ENCODE data around the gene MYH13.
A peak's percentile ranks its signal among the peaks of the same experiment; 100 is the strongest.

The MYH13 gene

DNA sequence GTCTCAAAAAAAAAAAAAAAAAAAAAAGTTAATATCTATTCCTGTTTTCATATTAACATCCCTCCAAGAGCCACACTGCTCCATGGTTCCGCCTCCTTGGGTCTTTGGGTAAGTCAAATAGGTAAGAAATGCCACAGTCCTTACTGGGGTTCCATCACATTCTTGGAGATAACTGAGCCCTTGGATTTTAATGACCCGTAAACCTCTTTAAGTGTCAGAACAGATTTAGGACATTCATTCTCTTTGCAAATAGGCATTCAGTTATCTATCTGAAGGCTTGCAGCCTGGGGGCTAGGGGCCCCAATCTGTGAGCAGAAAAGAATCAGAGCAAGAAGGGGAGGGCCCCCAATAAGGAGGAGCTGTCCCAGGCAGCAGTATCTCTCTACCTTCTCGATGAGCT is 28.0 kb downstream of the MYH13 start:
- DNase-seq (ENCODE audit: low read depth), result no peak

DNA sequence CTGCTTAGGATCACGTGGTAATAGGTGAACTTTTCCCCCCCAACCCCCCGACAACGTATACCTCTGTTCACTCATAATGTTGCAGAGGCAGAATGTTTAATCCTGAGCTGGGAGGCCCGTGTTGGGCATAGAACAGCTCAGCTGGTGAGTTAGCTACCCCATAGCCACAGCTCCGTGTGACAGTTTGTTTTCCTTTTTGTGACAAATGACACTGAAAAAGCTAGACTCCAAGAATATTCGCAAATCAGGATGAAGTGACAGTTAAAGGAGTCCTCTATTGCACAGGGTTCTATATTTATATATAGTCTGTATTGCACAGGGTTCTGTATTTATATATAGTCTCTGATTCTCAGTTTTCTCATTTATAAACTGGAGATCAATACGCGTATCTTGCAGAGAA is 33.8 kb downstream of the MYH13 start:
- DNase-seq (ENCODE audit: low read depth), result no peak

GRCh38 chr17:10337976-10338375 is 34.8 kb downstream of the MYH13 start:
- no peak for DNase-seq (ENCODE audit: low read depth)

- DNase-seq (ENCODE audit: low read depth), result no peak
Observed at GRCh38 chr17:10337136-10337535, 35.7 kb downstream of the MYH13 start.

DNA sequence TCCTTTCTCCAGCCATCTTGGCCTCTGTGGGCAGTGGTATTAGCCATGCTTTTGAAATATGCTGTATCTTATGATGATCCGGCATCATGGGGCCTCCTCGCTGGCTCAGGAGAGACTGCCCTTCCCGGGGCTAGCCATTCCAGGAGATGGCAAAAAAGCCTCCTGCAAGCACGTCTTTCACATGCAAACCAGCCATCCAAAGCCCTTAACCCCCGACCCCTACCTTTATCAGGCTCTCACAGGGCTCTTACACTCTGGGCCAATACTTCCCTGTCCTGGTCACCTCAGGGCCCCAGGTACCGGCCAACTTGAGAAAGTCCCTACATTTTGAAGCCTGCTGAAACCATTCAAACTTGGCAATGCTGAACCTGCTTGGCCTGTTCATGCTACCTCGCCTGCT is 36.4 kb downstream of the MYH13 start:
- no peak for DNase-seq (ENCODE audit: low read depth)

DNA sequence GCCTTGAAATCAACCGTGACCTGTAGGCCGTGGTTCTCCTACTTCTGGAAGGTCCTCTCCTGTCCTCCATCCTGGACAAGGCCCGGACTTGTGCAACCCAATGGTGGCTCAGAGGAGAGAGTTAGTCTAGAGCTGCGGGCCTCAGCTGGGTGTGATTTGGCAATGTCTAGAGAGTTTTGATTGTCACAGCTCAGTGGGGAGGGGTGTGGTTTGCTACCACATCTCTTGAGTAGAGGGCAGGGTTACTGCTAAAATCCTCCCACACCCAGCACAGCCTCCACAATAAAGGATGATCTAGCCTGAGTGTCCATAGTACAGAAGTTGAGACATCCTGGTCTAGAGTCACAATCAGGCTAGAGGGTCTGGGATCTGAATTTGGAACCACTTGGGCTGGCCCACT is 40.3 kb downstream of the MYH13 start:
- DNase-seq (ENCODE audit: low read depth), result no peak

DNA sequence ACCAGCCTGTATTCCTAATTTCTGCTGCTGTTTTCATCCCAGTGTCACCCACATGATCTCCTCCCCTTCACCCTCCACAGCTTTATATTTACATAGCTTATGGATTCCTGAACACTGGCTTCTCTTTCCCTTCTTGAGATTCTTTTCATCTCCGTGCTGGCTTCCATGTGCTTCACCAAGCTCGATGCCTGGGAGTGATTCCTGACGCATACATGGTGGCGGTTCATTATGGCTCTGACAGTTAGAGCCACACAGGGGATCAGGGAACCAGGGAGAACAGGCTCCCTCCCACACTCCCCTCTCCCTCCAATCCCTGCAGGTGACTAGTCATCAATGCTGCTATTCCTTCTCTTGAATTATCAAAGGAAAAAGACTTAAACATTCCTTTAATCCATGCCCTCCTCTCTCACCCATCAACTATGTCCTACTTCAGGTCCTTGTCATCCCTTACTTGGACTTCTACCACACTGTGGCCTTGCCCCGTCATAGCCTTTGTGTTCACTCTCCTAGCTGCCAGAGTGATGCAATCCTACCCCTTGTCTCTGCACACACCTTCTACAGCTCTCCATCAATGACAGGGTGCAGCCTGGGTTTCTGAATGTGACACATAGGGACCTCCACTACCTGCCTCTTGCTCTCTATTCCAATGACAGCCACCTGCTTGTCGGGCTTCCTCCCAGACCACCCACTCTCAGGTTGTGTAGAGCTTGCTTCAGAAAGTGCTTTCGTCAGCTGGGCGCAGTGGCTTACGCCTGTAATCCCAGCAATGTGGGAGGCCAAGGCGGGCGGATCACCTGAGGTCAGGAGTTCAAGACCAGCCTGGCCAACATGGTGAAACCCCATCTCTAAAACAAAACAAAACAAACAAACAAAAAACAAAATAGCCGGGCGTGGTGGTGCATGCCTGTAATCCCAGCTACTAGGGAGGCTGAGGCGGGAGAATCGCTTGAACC is 43.6 kb downstream of the MYH13 start:
- no peak for DNase-seq (ENCODE audit: low read depth)

DNA sequence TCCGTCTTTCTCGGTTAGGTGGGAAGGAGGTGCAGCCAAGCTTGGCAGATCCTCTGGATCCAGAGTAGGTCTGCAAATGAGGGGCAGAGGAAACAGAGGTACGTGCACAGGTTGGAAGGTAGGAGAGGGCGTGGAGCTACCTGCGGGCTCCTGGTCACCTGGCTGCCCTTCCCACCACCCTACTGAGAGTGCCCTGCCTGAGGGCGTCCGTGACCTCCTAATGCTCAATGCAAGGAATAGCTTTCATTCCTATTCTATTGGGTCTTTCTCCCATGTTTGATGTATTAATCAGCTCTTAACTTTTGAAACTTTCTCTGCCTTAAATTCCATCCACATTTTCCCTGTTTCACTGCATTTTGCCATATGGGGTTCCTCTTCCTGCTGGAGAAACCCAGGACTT is 44.6 kb downstream of the MYH13 start:
- no peak for DNase-seq (ENCODE audit: low read depth)

- peak; percentile 19 for DNase-seq (ENCODE audit: low read depth)
Observed at GRCh38 chr17:10327640-10328039, 45.2 kb downstream of the MYH13 start.

- DNase-seq (ENCODE audit: low read depth), result no peak
Observed at GRCh38 chr17:10325031-10325695, 47.6 kb downstream of the MYH13 start.

GRCh38 chr17:10323812-10324610 is 48.8 kb downstream of the MYH13 start:
- no peak for DNase-seq (ENCODE audit: low read depth)

DNA sequence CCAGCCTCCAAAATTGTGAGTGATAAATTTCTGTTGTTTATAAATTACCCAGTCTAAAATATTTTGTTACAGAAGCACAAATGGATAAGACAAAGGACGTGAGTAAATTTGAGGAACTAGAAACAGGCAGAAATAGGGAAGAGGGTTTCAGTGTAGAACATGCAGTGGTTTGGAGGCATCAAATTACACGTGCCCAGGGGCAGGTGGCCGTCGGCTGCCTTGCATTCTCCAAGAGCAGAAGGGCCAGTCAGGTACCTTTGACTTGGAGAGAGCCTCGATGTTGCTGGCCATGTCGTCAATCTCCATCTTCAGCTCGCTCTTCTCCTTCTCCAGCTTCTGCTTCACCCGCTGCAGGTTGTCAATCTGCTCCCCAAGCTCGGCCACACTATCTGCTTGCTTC is 54.3 kb downstream of the MYH13 start:
- no peak for DNase-seq (ENCODE audit: low read depth)

- no peak for DNase-seq (ENCODE audit: low read depth)
Observed at GRCh38 chr17:10317543-10317834, 55.3 kb downstream of the MYH13 start.

DNA sequence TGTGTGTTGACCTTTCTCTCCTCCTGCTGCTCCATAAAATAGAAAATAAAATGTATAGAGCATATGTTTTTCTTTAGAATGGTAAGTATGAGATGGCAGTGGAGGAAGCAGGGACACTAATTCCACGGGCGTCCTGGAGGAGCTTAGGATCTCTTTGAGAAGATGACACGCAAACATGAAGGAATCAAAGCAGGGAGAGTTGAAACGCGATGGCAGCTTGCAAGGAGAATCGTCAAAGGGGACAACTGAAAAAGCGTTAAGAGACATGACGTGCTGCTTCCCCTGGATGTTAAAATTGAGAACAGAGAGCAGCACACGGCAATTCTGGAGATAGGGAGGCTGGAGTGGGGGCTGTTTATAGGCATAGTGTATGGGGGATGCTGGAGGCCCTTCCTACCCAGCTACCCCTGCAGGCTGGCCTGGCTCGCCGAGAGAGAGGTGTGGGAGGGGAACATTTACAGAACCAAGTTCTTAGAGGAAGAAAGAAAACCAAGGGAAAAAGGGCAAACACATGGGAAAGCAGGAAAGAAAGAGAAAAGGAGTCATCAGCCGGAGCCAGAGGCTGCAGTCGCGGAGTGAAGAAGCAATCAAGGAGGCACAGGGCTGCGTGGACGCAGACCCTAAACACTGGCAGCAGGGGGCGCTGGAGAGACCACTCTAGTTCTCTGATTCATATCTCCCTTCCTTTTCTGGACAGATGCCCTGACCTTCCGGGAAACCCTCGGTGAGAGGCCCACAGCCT is 55.8 kb downstream of the MYH13 start:
- no peak for DNase-seq (ENCODE audit: low read depth)

DNA sequence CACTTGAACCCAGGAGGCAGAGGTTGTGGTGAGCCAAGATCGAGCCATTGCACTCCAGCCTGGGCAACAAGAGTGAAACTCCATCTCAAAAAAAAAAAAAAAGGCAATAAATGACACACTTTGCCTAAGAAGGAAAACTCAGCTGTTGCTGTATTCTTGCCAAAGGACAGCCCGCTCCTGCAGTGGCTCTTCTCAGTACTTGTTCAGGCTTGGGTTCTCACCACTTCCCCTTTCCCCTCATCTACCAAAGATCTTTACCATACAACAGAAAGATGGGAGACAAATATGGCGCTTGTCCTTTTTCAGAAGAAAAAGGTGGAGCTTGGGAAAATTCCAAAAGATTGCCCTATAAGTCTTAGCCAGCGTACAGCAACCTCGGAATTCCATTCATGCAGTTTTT is 58.5 kb downstream of the MYH13 start:
- no peak for DNase-seq (ENCODE audit: low read depth)

- DNase-seq (ENCODE audit: low read depth), result no peak
Observed at GRCh38 chr17:10313037-10313672, 59.7 kb downstream of the MYH13 start.

- DNase-seq (ENCODE audit: low read depth), result no peak
Observed at GRCh38 chr17:10311131-10311530, 61.7 kb downstream of the MYH13 start.

DNA sequence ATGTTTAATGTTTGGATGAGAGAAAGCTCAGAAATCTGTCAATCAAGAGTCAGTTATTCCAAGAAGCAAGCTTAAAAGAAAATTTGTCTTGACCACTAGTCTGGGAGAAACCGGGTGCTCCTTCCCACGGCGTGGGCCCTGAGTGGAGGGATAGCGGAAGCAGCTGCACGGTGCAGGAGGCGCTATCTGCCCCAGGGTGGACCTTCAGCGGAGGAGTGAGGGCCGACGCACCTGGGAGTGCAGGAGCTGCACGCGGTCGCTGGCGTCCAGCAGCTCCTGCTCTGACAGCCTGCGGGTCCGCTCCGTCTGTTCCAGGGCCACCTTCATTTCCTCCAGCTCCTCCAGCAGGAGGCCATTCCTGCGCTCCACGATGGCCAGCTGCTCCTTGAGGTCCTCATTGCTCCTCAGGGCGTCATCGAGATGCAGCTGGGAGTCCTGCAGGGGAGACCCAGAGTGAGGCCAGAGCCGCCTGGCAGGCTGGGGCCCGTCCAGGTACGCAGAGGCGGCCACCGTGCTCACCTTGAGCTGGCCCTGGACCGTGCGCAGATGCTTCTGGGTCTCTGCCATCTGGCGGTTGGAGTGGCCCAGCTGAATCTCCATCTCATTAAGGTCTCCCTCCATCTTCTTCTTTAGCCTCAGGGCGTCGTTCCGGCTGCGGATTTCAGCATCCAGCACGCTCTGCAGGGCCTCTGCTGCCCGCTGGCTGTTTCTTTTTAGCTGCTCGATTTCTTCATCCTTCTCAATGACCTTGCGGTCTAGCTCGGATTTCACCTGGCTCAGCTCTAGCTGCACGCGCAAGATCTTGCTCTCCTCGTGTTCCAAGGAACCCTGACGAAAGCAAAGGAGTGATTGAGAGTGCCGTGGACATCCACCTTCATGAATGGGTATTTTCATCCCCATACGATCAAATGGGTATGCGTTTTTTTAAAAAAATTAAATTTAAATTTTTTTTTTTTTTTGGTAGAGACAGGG is 63.5 kb downstream of the MYH13 start:
- DNase-seq (ENCODE audit: low read depth), result no peak

GRCh38 chr17:10306585-10306984 is 66.2 kb downstream of the MYH13 start:
- DNase-seq (ENCODE audit: low read depth), result no peak

GRCh38 chr17:10305398-10305797 is 67.4 kb downstream of the MYH13 start:
- no peak for DNase-seq (ENCODE audit: low read depth)
